Upper lobe of left lung (tissue), 6 donors: ENCODE measurements around the gene OMA1. TPM values are rescaled to one million over a fixed set of nuclear protein-coding genes. Genes with fewer than 3 reads are reported as not detected.

Experiments used
- ATAC-seq, 2 donors: fragments of 200-7000 bp; cut with Tn5 transposase; one replicate each; pipeline ENCODE4 v1.9.1; 2022; ENCODE audit warnings: mild to moderate bottlenecking in 2 of 2, moderate library complexity in 2 of 2; ENCODE audit not compliant: low FRiP score in 2 of 2
- DNase-seq, 2 donors: peaks; one replicate each; pipeline ENCODE4 v3.0.0-alpha.2; 2019 to 2020
- H3K27ac ChIP-seq, 4 donors: fragments of 200-600 bp; sonication (generic); one replicate each; pipeline ENCODE4 v1.5.1; 2016 to 2019
- H3K27me3 ChIP-seq, 4 donors: fragments of 200-600 bp; sonication (generic); one replicate each; pipeline ENCODE4 v1.5.1; 2017 to 2019
- H3K36me3 ChIP-seq, 4 donors: fragments of 200-600 bp; sonication (generic); one replicate each; pipeline ENCODE4 v1.5.1; 2016 to 2019
- H3K4me1 ChIP-seq, 4 donors: fragments of 200-600 bp; sonication (generic); one replicate each; pipeline ENCODE4 v1.5.1; 2018 to 2019
- H3K4me3 ChIP-seq, 4 donors: fragments of 200-600 bp; sonication (generic); one replicate each; pipeline ENCODE4 v1.5.1; 2017 to 2019; ENCODE audit warnings: mild to moderate bottlenecking in 2 of 4, moderate library complexity in 1 of 4
- H3K9me3 ChIP-seq, 4 donors: fragments of 200-600 bp; sonication (generic); one replicate each; pipeline ENCODE4 v1.5.1; 2018 to 2019
- CTCF ChIP-seq, 6 experiments: fragments of 450-650 bp in 4 of 6; fragments of 200-600 bp in 2 of 6; sonication (generic) in 2 of 6; IDR thresholded peaks; one replicate each; pipeline ENCODE4 v1.5.1; 2016 to 2019; ENCODE audit warnings: antibody characterized with exemption in 6 of 6
- EP300 ChIP-seq, 4 donors: sonication (generic); formaldehyde crosslinking; IDR thresholded peaks; one replicate each; pipeline ENCODE4 v1.5.1; 2017; ENCODE audit warnings: antibody characterized with exemption in 4 of 4, control low read depth in 2 of 4
- POLR2A ChIP-seq, 4 donors: fragments of 450-650 bp; IDR thresholded peaks; one replicate each; pipeline ENCODE4 v1.5.1; 2016 to 2017; ENCODE audit warnings: antibody characterized with exemption in 4 of 4, mild to moderate bottlenecking in 2 of 4
- POLR2AphosphoS5 ChIP-seq, 2 donors: sonication (generic); formaldehyde crosslinking; IDR thresholded peaks; one replicate each; pipeline ENCODE4 v1.5.1; 2017; ENCODE audit warnings: antibody characterized with exemption in 2 of 2
- WGBS, 2 donors: methylation state at CpG; one replicate each; pipeline ENCODE4 v1.1.5; 2017 to 2018; 5-methylcytosine and 5-hydroxymethylcytosine counted together
- total RNA-seq, 6 donors: library from RNA; depleted of rRNA in 4 of 6; stranded (reverse); fragments of >200 nt in 4 of 6; gene quantifications; one replicate each; pipeline versions ENCODE4 v1.1.0 to v1.2.1, GENCODE V29; 2016 to 2021
- donor health status: DM: no; HTN: no; CAD: no; lungs with moderate emphysema.
- donor health status: DM: no; HTN: yes; CAD: no; lungs with severe emphysema.

The OMA1 gene
- total RNA-seq, 6 donors from 2014 or later = 4.7 to 35.9 (median 20.7) TPM

- ATAC-seq = no peak
- peaks cover 0 to 8% (median 3%) of the 10 kb centered on the region in 4 donors for H3K27me3 ChIP-seq
- no peak for DNase-seq
- no peak for TF ChIP-seq EP300 (IDR thresholded peaks at IDR 0.05)
- TF ChIP-seq CTCF (IDR thresholded peaks at IDR 0.05) = no peak
- TF ChIP-seq POLR2A (IDR thresholded peaks at IDR 0.05) = no peak
- peaks cover 31 to 51% (median 39%) of the 10 kb centered on the region in 4 donors for H3K4me1 ChIP-seq
- H3K36me3 ChIP-seq = no peaks in the 10 kb centered on the region
- no peak overlapping the region for H3K27ac ChIP-seq
- no peaks in the 10 kb centered on the region for H3K9me3 ChIP-seq
- no peak overlapping the region for H3K4me3 ChIP-seq
- WGBS, 2 donors = 27 to 36% methylated on average over 1 of the region's 1 CpG
Measured at GRCh38 chr1:58580186-58580585, 33.7 kb upstream of the OMA1 start.

GRCh38 chr1:58577654-58578030 is 31.1 kb upstream of the OMA1 start:
- Histone ChIP-seq H3K4me1 (peaks cover 11 to 50% (median 19%) of the 10 kb centered on the region in 4 donors), H3K27me3 (peaks cover 0 to 8% (median 3%) of the 10 kb centered on the region in 4 donors), H3K9me3 (no peaks in the 10 kb centered on the region), H3K27ac (peak overlapping the region; percentile 81 to 87 (median 86)), H3K4me3 (peak overlapping the region in 3 of 4 donors; percentile 49 to 56 (median 50)), H3K36me3 (no peaks in the 10 kb centered on the region)
- ATAC-seq (no peak), DNase-seq (no peak)
- TF ChIP-seq CTCF (IDR thresholded peaks at IDR 0.05) (no peak), POLR2A (IDR thresholded peaks at IDR 0.05) (no peak), EP300 (IDR thresholded peaks at IDR 0.05) (no peak), POLR2AphosphoS5 (IDR thresholded peaks at IDR 0.05) (no peak)
- WGBS, 2 donors = 18 to 23% methylated on average over 3 of the region's 3 CpGs

- Histone ChIP-seq H3K27ac (peak within 1 kb of the TSS; percentile 81 to 87 (median 86)), H3K4me3 (peak within 1 kb of the TSS; percentile 15 to 56 (median 50)), H3K36me3 (no peaks in the 10 kb centered on the region), H3K4me1 (peaks cover 11 to 57% (median 22%) of the 10 kb centered on the region in 4 donors), H3K9me3 (no peaks in the 10 kb centered on the region), H3K27me3 (peaks cover 0 to 8% (median 3%) of the 10 kb centered on the region in 4 donors)
- 15 to 49% methylated on average over 15 to 88 of the region's 107 CpGs for WGBS, 2 donors
- TF ChIP-seq POLR2A (IDR thresholded peaks at IDR 0.05) = peak in 3 of 4 donors; percentile 61 to 98 (median 89)
- peak in 3 of 6 experiments; percentile 2 to 29 (median 7) for TF ChIP-seq CTCF (IDR thresholded peaks at IDR 0.05)
- TF ChIP-seq POLR2AphosphoS5 (IDR thresholded peaks at IDR 0.05) = peak; percentile 20 to 52
- no peak for TF ChIP-seq EP300 (IDR thresholded peaks at IDR 0.05)
- ATAC-seq (peak; percentile 74 to 90), DNase-seq (peak; percentile 93)
Measured at GRCh38 chr1:58576727-58577653, 30.5 kb upstream of the OMA1 start, which contains the start of gene TACSTD2. TSS of gene TACSTD2 (minus strand) at chr1:58577252. CDS start at chr1:58577156, 96 bp downstream.

GRCh38 chr1:58576325-58576726 is 29.8 kb upstream of the OMA1 start:
- ATAC-seq = peak; percentile 49 to 51
- no peaks in the 10 kb centered on the region for H3K9me3 ChIP-seq
- H3K27me3 ChIP-seq = peaks cover 0 to 8% (median 3%) of the 10 kb centered on the region in 4 donors
- no peak for TF ChIP-seq EP300 (IDR thresholded peaks at IDR 0.05)
- TF ChIP-seq POLR2A (IDR thresholded peaks at IDR 0.05) = peak in 1 of 4 donors; percentile 34
- TF ChIP-seq CTCF (IDR thresholded peaks at IDR 0.05) = peak in 1 of 6 experiments; percentile 4
- peak in 1 of 2 donors; percentile 31 for TF ChIP-seq POLR2AphosphoS5 (IDR thresholded peaks at IDR 0.05)
- peaks cover 11 to 59% (median 24%) of the 10 kb centered on the region in 4 donors for H3K4me1 ChIP-seq
- DNase-seq = peak; percentile 74 to 89
- WGBS, 2 donors = 9 to 27% methylated on average over 14 to 17 of the region's 43 CpGs
- no peaks in the 10 kb centered on the region for H3K36me3 ChIP-seq
- peak overlapping the region; percentile 81 to 87 (median 86) for H3K27ac ChIP-seq
- peak overlapping the region; percentile 15 to 56 (median 50) for H3K4me3 ChIP-seq
